HUES6 (cell line): ENCODE data around the gene RRM2.

Source experiments
- H3K27ac ChIP-seq: 2 replicates; pipeline ENCODE4 v1.7.0; 2013; ENCODE audit warnings: low read depth, mild to moderate bottlenecking, low read length, inconsistent platforms
- H3K27me3 ChIP-seq: 2 replicates; pipeline ENCODE4 v1.6.1; 2013; ENCODE audit warnings: low read length; ENCODE audit not compliant: control insufficient read depth, insufficient read depth
- H3K36me3 ChIP-seq: 2 replicates; pipeline ENCODE4 v1.6.1; 2013; ENCODE audit warnings: low read length; ENCODE audit not compliant: control insufficient read depth, insufficient read depth
- H3K4me1 ChIP-seq: 2 replicates; pipeline ENCODE4 v1.6.1; 2013; ENCODE audit warnings: low read length; ENCODE audit not compliant: control insufficient read depth, insufficient read depth
- H3K4me3 ChIP-seq: 2 replicates; pipeline ENCODE4 v1.5.1; 2013; ENCODE audit warnings: low read depth, low read length
- H3K9ac ChIP-seq: one replicate; pipeline ENCODE4 v1.6.1; 2013; ENCODE audit warnings: mild to moderate bottlenecking, low read length
- H3K9me3 ChIP-seq: 2 replicates; pipeline ENCODE4 v1.6.1; 2013; ENCODE audit warnings: low read depth, low read length; ENCODE audit not compliant: control insufficient read depth, insufficient read depth

Gene RRM2

GRCh38 chr2:10178751-10179150 lies 56.2 kb downstream of the RRM2 start:
- no peaks in the 10 kb centered on the region for H3K4me1 ChIP-seq

DNA sequence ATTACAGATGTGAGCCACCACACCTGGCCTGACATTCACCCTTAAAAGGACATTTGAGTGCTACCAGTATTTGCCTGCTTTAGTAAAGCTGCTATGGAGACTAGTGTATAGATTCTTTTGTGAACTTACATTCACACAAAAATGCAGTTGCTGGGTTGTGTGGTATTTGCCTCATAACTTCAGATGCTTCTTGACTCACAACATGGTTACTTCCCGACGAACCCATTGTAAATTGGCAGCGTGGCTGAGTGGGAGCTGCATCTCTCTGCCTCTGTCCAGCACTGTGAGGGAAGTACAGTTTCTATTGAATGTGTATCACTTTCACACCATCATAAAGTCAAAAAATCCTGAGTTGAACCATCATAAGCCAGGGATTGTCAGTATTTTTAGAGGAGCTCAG lies 56.9 kb downstream of the RRM2 start:
- H3K27me3 ChIP-seq: no peaks in the 10 kb centered on the region
- no peak overlapping the region for H3K27ac ChIP-seq
- no peaks in the 10 kb centered on the region for H3K4me1 ChIP-seq
- no peaks in the 10 kb centered on the region for H3K9me3 ChIP-seq
- H3K36me3 ChIP-seq: no peaks in the 10 kb centered on the region
- H3K9ac ChIP-seq: no peak overlapping the region
- H3K4me3 ChIP-seq: no peak overlapping the region

More at GRCh38 chr2:10178751-10179150, 56.2 kb downstream of the RRM2 start:
- H3K4me3 ChIP-seq: no peak overlapping the region
- no peaks in the 10 kb centered on the region for H3K27me3 ChIP-seq
- H3K36me3 ChIP-seq: no peaks in the 10 kb centered on the region
- H3K27ac ChIP-seq: no peak overlapping the region
- H3K9ac ChIP-seq: no peak overlapping the region
- H3K9me3 ChIP-seq: no peaks in the 10 kb centered on the region

- no peak overlapping the region for H3K9ac ChIP-seq
- H3K4me1 ChIP-seq: no peaks in the 10 kb centered on the region
- H3K27ac ChIP-seq: no peak overlapping the region
- H3K4me3 ChIP-seq: no peak overlapping the region
- no peaks in the 10 kb centered on the region for H3K36me3 ChIP-seq
- H3K9me3 ChIP-seq: no peaks in the 10 kb centered on the region
- H3K27me3 ChIP-seq: no peaks in the 10 kb centered on the region
These were observed 57.7 kb downstream of the RRM2 start for GRCh38 chr2:10180229-10180628.
